H1 (cell line): Measurements from ENCODE around the gene PLEKHG5. TPM values are rescaled to one million over a fixed set of nuclear protein-coding genes. Genes with fewer than 3 reads are reported as not detected.

Source experiments
- CTCF ChIA-PET: fragments of 300-600 bp; sonication (Branson Sonifier 250); formaldehyde crosslinking; loops from one replicate; lab custom pipeline; 2021; ENCODE audit not compliant: partially characterized antibody; lab: Charles Lee
- POLR2A ChIA-PET: fragments of 300-600 bp; sonication (Branson Sonifier 250); formaldehyde crosslinking; loops from one replicate; lab custom pipeline; 2021; ENCODE audit warnings: inconsistent platforms; ENCODE audit not compliant: partially characterized antibody; lab: Charles Lee
- DNase-seq, 2 experiments: peaks; one replicate each; pipeline versions ENCODE4 v3.0.0 to v3.0.0-alpha.2; 2010 to 2022; ENCODE audit warnings: low spot score in 2 of 2, low read depth in 1 of 2, mixed read lengths in 1 of 2
- FAIRE-seq: peaks from 2 replicates; lab custom pipeline; 2011; peaks lifted over from hg19 to GRCh38; lab: Jason Lieb, UNC
- H2AFZ ChIP-seq: 2 replicates; pipeline ENCODE4 v1.8.1; 2012; ENCODE audit warnings: low read length, inconsistent platforms
- H2AK5ac ChIP-seq: 2 replicates; pipeline ENCODE4 v1.6.1; 2013; ENCODE audit warnings: low read depth, low read length
- H2BK120ac ChIP-seq: replicated peaks from 2 replicates; pipeline ENCODE3; 2013; ENCODE audit warnings: low read depth, low read length, inconsistent platforms
- H2BK12ac ChIP-seq: 2 replicates; pipeline ENCODE4 v1.6.1; 2013; ENCODE audit warnings: low read depth, low read length
- H2BK15ac ChIP-seq: 2 replicates; pipeline ENCODE4 v1.6.1; 2013; ENCODE audit warnings: low read length
- H2BK20ac ChIP-seq: 2 replicates; pipeline ENCODE4 v1.6.1; 2013; ENCODE audit warnings: low read length
- H2BK5ac ChIP-seq: 2 replicates; pipeline ENCODE4 v1.6.1; 2013; ENCODE audit warnings: low read depth, low read length
- H3K14ac ChIP-seq: 2 replicates; pipeline ENCODE4 v1.6.1; 2013; ENCODE audit warnings: inconsistent platforms; ENCODE audit not compliant: insufficient read length
- H3K18ac ChIP-seq: 2 replicates; pipeline ENCODE4 v1.6.1; 2013; ENCODE audit warnings: low read length; ENCODE audit errors: extremely low read depth
- H3K23ac ChIP-seq: 2 replicates; pipeline ENCODE4 v1.6.1; 2013; ENCODE audit warnings: inconsistent platforms; ENCODE audit not compliant: insufficient read length
- H3K23me2 ChIP-seq: 2 replicates; pipeline ENCODE4 v1.6.1; 2013; ENCODE audit warnings: low read depth, low read length
- H3K27ac ChIP-seq: 2 replicates; pipeline ENCODE4 v1.6.1; 2011; ENCODE audit warnings: low read depth, low read length, inconsistent platforms
- H3K27me3 ChIP-seq, 4 experiments: replicated peaks in 1 of 4; 1 replicate in 1 of 4; 2 replicates in 3 of 4; pipeline versions ENCODE4 v1.6.1 to v1.8.1; 2011 to 2013; ENCODE audit warnings: low read length in 3 of 4, mild to moderate bottlenecking in 3 of 4, inconsistent platforms in 2 of 4, mixed read lengths in 2 of 4, moderate library complexity in 1 of 4; ENCODE audit not compliant: control insufficient read depth in 3 of 4, insufficient read depth in 3 of 4; ENCODE audit errors: extremely low read depth in 1 of 4
- H3K36me3 ChIP-seq, 4 experiments: 2 replicates each; pipeline versions ENCODE4 v1.6.1 to v1.8.1; 2011 to 2013; ENCODE audit warnings: mild to moderate bottlenecking in 4 of 4, low read length in 3 of 4, moderate library complexity in 2 of 4, control low read depth in 1 of 4, inconsistent platforms in 1 of 4; ENCODE audit not compliant: insufficient read depth in 4 of 4, control insufficient read depth in 2 of 4
- H3K4ac ChIP-seq: replicated peaks from 2 replicates; pipeline ENCODE3; 2013; ENCODE audit warnings: low read length, low read depth, mixed read lengths, inconsistent platforms; ENCODE audit not compliant: insufficient read length
- H3K4me1 ChIP-seq, 4 experiments: replicated peaks in 1 of 4; 1 replicate in 1 of 4; 2 replicates in 3 of 4; pipeline versions ENCODE4 v1.6.1 to v1.8.1; 2011 to 2013; ENCODE audit warnings: low read length in 3 of 4, inconsistent platforms in 2 of 4, mixed read lengths in 1 of 4; ENCODE audit not compliant: insufficient read depth in 4 of 4, control insufficient read depth in 3 of 4
- H3K4me2 ChIP-seq, 2 experiments: 2 replicates each; pipeline versions ENCODE4 v1.6.1 to v1.8.1; 2011 to 2013; ENCODE audit warnings: low read depth in 2 of 2, low read length in 2 of 2, control low read depth in 1 of 2, inconsistent platforms in 1 of 2, mild to moderate bottlenecking in 1 of 2; ENCODE audit not compliant: insufficient read depth in 1 of 2
- H3K4me3 ChIP-seq, 4 experiments: fragments of 200-600, 300-600 bp in 1 of 4; sonication (generic), shearing (Covaris generic), sonication (Bioruptor Twin) in 1 of 4; 2 replicates each; pipeline versions ENCODE4 v1.5.1 to v1.8.1; 2011 to 2016; ENCODE audit warnings: low read length in 4 of 4, low read depth in 3 of 4, control low read depth in 2 of 4, inconsistent platforms in 2 of 4, mild to moderate bottlenecking in 2 of 4, mixed read lengths in 1 of 4, moderate library complexity in 1 of 4; ENCODE audit not compliant: insufficient read depth in 2 of 4; ENCODE audit errors: extremely low read depth in 1 of 4
- H3K56ac ChIP-seq: replicated peaks from 2 replicates; pipeline ENCODE3; 2013; ENCODE audit warnings: low read depth, mild to moderate bottlenecking, mixed read lengths, low read length, inconsistent platforms; ENCODE audit not compliant: insufficient read length
- H3K79me1 ChIP-seq: 2 replicates; pipeline ENCODE4 v1.6.1; 2013; ENCODE audit warnings: low read depth, low read length, control low read depth
- H3K79me2 ChIP-seq, 2 experiments: 2 replicates each; pipeline versions ENCODE4 v1.6.1 to v1.8.1; 2012 to 2013; ENCODE audit warnings: low read length in 2 of 2, mild to moderate bottlenecking in 2 of 2, inconsistent platforms in 1 of 2; ENCODE audit not compliant: insufficient read depth in 2 of 2, control insufficient read depth in 1 of 2
- H3K9ac ChIP-seq, 4 experiments: replicated peaks in 1 of 4; 1 replicate in 1 of 4; 2 replicates in 3 of 4; pipeline versions ENCODE4 v1.6.1 to v1.8.1; 2011 to 2013; ENCODE audit warnings: low read depth in 3 of 4, low read length in 3 of 4, control low read depth in 2 of 4, mild to moderate bottlenecking in 2 of 4, moderate library complexity in 2 of 4, inconsistent platforms in 1 of 4; ENCODE audit errors: extremely low read depth in 1 of 4
- H3K9me3 ChIP-seq, 2 experiments: 2 replicates each; pipeline versions ENCODE4 v1.6.1 to v1.8.1; 2012 to 2013; ENCODE audit warnings: mild to moderate bottlenecking in 2 of 2, moderate library complexity in 2 of 2, control low read depth in 1 of 2, inconsistent platforms in 1 of 2, low read depth in 1 of 2, low read length in 1 of 2, mixed read lengths in 1 of 2; ENCODE audit not compliant: insufficient read depth in 2 of 2
- H4K20me1 ChIP-seq, 2 experiments: replicated peaks in 1 of 2; 2 replicates each; pipeline versions ENCODE3 to v1.8.1; 2011 to 2013; ENCODE audit warnings: inconsistent platforms in 2 of 2, low read length in 2 of 2, mild to moderate bottlenecking in 1 of 2; ENCODE audit not compliant: insufficient read depth in 2 of 2, control insufficient read depth in 1 of 2
- H4K5ac ChIP-seq: 2 replicates; pipeline ENCODE4 v1.6.1; 2013; ENCODE audit warnings: low read length, low read depth, mixed read lengths, inconsistent platforms; ENCODE audit not compliant: insufficient read length
- H4K8ac ChIP-seq: 2 replicates; pipeline ENCODE4 v1.8.0; 2013; ENCODE audit warnings: mild to moderate bottlenecking, moderate library complexity, low read length, inconsistent platforms; ENCODE audit not compliant: insufficient read depth; ENCODE audit errors: extremely low read depth
- H4K91ac ChIP-seq: replicated peaks from 2 replicates; pipeline ENCODE3; 2013; ENCODE audit warnings: low read length, mixed read lengths, inconsistent platforms; ENCODE audit not compliant: insufficient read length
- BRCA1 ChIP-seq: IDR thresholded peaks from 2 replicates; pipeline ENCODE4 v1.6.1; 2012; ENCODE audit warnings: low read depth, low read length, improper control_type of control experiment
- JUND ChIP-seq: IDR thresholded peaks from 2 replicates; pipeline ENCODE4 v1.6.1; 2011; ENCODE audit warnings: mild to moderate bottlenecking, improper control_type of control experiment, low read length
- RFX5 ChIP-seq: IDR thresholded peaks from 2 replicates; pipeline ENCODE4 v1.6.1; 2011; ENCODE audit warnings: low read depth, low read length, improper control_type of control experiment, borderline replicate concordance
- WGBS, 2 experiments: shearing (Covaris generic) in 1 of 2; methylation state at CpG; one replicate each; pipeline versions ENCODE4 v1.1.6 to v1.1.7; 2013 to 2015; ENCODE audit warnings: low lambda C conversion rate in 2 of 2, mixed read lengths in 2 of 2, inconsistent platforms in 1 of 2, low coverage in 1 of 2, missing lambda C conversion rate in 1 of 2; ENCODE audit not compliant: insufficient replicate concordance in 2 of 2, insufficient coverage in 1 of 2, insufficient read length in 1 of 2; ENCODE audit errors: extremely low coverage in 1 of 2, missing lambda C conversion rate in 1 of 2; 5-methylcytosine and 5-hydroxymethylcytosine counted together
- polyA plus RNA-seq, 7 experiments: library from polyadenylated mRNA; depleted of rRNA in 3 of 7; stranded (reverse) in 5 of 7; unstranded in 2 of 7; fragments of >200 nt in 5 of 7; fragments of 200-250 nt in 2 of 7; gene quantifications; 1 replicate in 5 of 7; 2 replicates in 1 of 7; 4 replicates in 1 of 7; pipeline versions ENCODE4 v1.2.1 to v1.2.3, GENCODE V29; 2011 to 2013; ENCODE audit warnings: missing spikeins in 2 of 7, mixed read lengths in 2 of 7
- total RNA-seq: library from RNA; stranded (reverse); fragmentation: NEBNext Ultra II Directional; extraction: Animal tissue kit (Norgen Biotek cat#: 25700); gene quantifications from 2 replicates; pipeline ENCODE4 v1.2.1, GENCODE V29; 2021

Gene PLEKHG5
- total and polyA plus RNA-seq, 2 of the 8 experiments (the other 6 are each of a cell fraction or from before 2014, with no cell fraction given): 10.4 to 13.8 TPM

- WGBS, 2 experiments: 86% methylated on average over 5 of the region's 5 CpGs; no CpG with 5 or more reads in 1 of the 2 experiments
- no peak overlapping the region for H3K14ac ChIP-seq
- no peak overlapping the region for H3K4me2 ChIP-seq
- H3K79me2 ChIP-seq: no peaks in the 10 kb centered on the region
- H2AFZ ChIP-seq: no peak overlapping the region
- H4K8ac ChIP-seq: no peak overlapping the region
- no peak for DNase-seq
- no peak overlapping the region for H2BK15ac ChIP-seq
- no peak overlapping the region for H3K18ac ChIP-seq
- H3K4me1 ChIP-seq: peaks cover 0 to 22% (median 14%) of the 10 kb centered on the region in 4 experiments; a peak in 6 of 7 replicates
- no peaks in the 10 kb centered on the region for H3K9me3 ChIP-seq
- H3K27me3 ChIP-seq: no peaks in the 10 kb centered on the region; a peak in 1 of 7 replicates
- H3K79me1 ChIP-seq: no peaks in the 10 kb centered on the region
- no peak overlapping the region for H3K27ac ChIP-seq
- no peak overlapping the region for H3K4ac ChIP-seq
- no peak overlapping the region for H4K91ac ChIP-seq
- no peak overlapping the region for H3K23ac ChIP-seq
- H2AK5ac ChIP-seq: no peak overlapping the region
- no peak overlapping the region for H2BK20ac ChIP-seq
- H4K5ac ChIP-seq: no peak overlapping the region
- H2BK12ac ChIP-seq: 0 out of 2 replicates have a peak overlapping the region, but pooled peaks have one; percentile 39
- H4K20me1 ChIP-seq: peaks cover 0 to 3% of the 10 kb centered on the region in 2 experiments
- peaks cover 0 to 3% (median 0%) of the 10 kb centered on the region in 4 experiments; a peak in 2 of 8 replicates for H3K36me3 ChIP-seq
- no peak overlapping the region for H2BK120ac ChIP-seq
- CTCF ChIA-PET: interaction anchor here (0.7 to 6.6 kb wide), 15 partner anchors 9 to 58 kb away, joined by 3 to 87 read pairs (median 8); partner anchors contain the start of genes PLEKHG5 and TNFRSF25
- H3K9ac ChIP-seq: no peak overlapping the region
- TF ChIP-seq JUND (no peak), RFX5 (no peak), BRCA1 (no peak)
- TF ChIP-seq, all 59 proteins: peak for 0
- POLR2A ChIA-PET: interaction anchor here (1.5 to 13.7 kb wide), 3 partner anchors 10 to 25 kb away, joined by 3 to 123 read pairs (median 4); no protein-coding TSS in a partner anchor
- Histone ChIP-seq H3K23me2 (no peaks in the 10 kb centered on the region), H2BK5ac (no peak overlapping the region), H3K56ac (no peak overlapping the region), H3K4me3 (no peak overlapping the region)
- FAIRE-seq: no peak
These were observed 15.0 kb downstream of the PLEKHG5 start for GRCh38 chr1:6476483-6476882.
